Activated T-cell treated with anti-CD3 and anti-CD28 coated beads, Interleukin-2, amount 50 U/mL, for 72 hours (primary cell): ENCODE results near the gene ADAT2. TPM values are rescaled to one million over a fixed set of nuclear protein-coding genes. Genes with fewer than 3 reads are reported as not detected.
"Not testable (repeated sequence)": the region's sequence is repeated elsewhere in the genome, so short reads cannot be mapped to it uniquely, and the experiment has no call there.

Source experiments
- ATAC-seq, 2 donors: fragments of 150-1000 bp; cut with Tn5 transposase; replicated peaks in 1 of 2; 2 replicates each; pipeline ENCODE4 v1.10.0; 2021; ENCODE audit warnings: moderate library complexity in 2 of 2, mild to moderate bottlenecking in 1 of 2
- DNase-seq, 2 donors: peaks; one replicate each; pipeline ENCODE4 v3.0.0; 2021 to 2022; ENCODE audit warnings: mixed read lengths in 1 of 2
- H3K27ac Mint-ChIP-seq: one replicate; pipeline ENCODE4 v1.8.0; 2022; ENCODE audit warnings: mild to moderate bottlenecking, moderate library complexity, mixed read lengths
- H3K27me3 Mint-ChIP-seq: one replicate; pipeline ENCODE4 v1.8.0; 2022; ENCODE audit warnings: low read depth, mixed read lengths
- H3K36me3 Mint-ChIP-seq, 2 donors: one replicate each; pipeline ENCODE4 v1.8.0; 2022; ENCODE audit warnings: mixed read lengths in 2 of 2, mild to moderate bottlenecking in 1 of 2; ENCODE audit not compliant: insufficient read depth in 2 of 2
- H3K4me1 Mint-ChIP-seq: one replicate; pipeline ENCODE4 v1.8.0; 2022; ENCODE audit warnings: low read depth, mixed read lengths
- H3K4me3 Mint-ChIP-seq, 2 donors: one replicate each; pipeline ENCODE4 v1.8.0; 2022; ENCODE audit warnings: mild to moderate bottlenecking in 2 of 2, mixed read lengths in 2 of 2, moderate library complexity in 2 of 2
- H3K9me3 Mint-ChIP-seq, 2 donors: one replicate each; pipeline ENCODE4 v1.8.0; 2022; ENCODE audit warnings: mixed read lengths in 2 of 2
- total RNA-seq, 2 donors: library from RNA; stranded (reverse); gene quantifications; one replicate each; pipeline ENCODE4 v1.2.3, GENCODE V29; 2022

Gene ADAT2
- total RNA-seq, result 10 to 100 TPM; 27.3 to 29.0 TPM

- no peaks in the 10 kb centered on the region for H3K9me3 Mint-ChIP-seq
- H3K4me1 Mint-ChIP-seq, result peaks cover 39% of the 10 kb centered on the region
- no peaks in the 10 kb centered on the region for H3K27me3 Mint-ChIP-seq
These were observed at the start of gene ADAT2, which contains the start of gene PEX3 for GRCh38 chr6:143450453-143451371. Gene ADAT2, minus strand, starts transcription at chr6:143450695. Its CDS starts 37 bp downstream, at chr6:143450658. Gene PEX3, plus strand, starts transcription at chr6:143450805. Its CDS starts 238 bp downstream, at chr6:143451043.

GRCh38 chr6:143498428-143498827 lies 47.9 kb upstream of the ADAT2 start:
- H3K27me3 Mint-ChIP-seq, result no peaks in the 10 kb centered on the region
- peaks cover 0 to 5% of the 10 kb centered on the region in 2 donors for H3K9me3 Mint-ChIP-seq
- H3K4me3 Mint-ChIP-seq, result no peak overlapping the region
- no peak overlapping the region for H3K27ac Mint-ChIP-seq
- peaks cover 2 to 8% of the 10 kb centered on the region in 2 donors for H3K36me3 Mint-ChIP-seq
- H3K4me1 Mint-ChIP-seq, result peaks cover 12% of the 10 kb centered on the region
- no peak for ATAC-seq
- no peak for DNase-seq

More at GRCh38 chr6:143450453-143451371, at the start of gene ADAT2, which contains the start of gene PEX3:
- DNase-seq, result peak; percentile 96
- ATAC-seq, result peak; percentile 98
- Mint-ChIP-seq H3K27ac (peak within 1 kb of the TSS; percentile 96), H3K36me3 (peaks cover 2 to 6% of the 10 kb centered on the region in 2 donors), H3K4me3 (peak within 1 kb of the TSS; percentile 96 to 99)

DNA sequence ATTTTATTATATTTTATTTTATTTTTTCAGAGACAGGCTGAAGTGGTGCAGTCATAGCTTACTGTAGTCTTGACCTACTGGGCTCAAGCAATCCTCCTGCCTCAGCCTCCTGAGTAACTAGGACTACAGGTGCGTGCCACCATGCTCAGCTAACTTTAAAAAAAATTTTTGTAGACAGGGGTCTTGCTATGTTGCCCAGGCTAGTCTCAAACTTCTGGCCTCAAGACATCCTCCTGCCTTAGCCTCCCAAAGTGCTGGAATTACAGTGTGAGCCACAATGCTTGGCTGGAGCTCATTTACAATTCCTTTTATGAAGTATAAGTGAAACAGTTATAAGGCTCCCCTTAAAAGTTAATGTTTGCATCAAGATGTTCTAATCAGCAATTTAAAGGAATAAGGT lies 46.5 kb upstream of the ADAT2 start:
- ATAC-seq (no peak), DNase-seq (no peak)
- no peaks in the 10 kb centered on the region for H3K27me3 Mint-ChIP-seq
- no peak overlapping the region for H3K27ac Mint-ChIP-seq
- H3K4me1 Mint-ChIP-seq, result peaks cover 12% of the 10 kb centered on the region
- H3K36me3 Mint-ChIP-seq, result peaks cover 2 to 8% of the 10 kb centered on the region in 2 donors
- peaks cover 0 to 5% of the 10 kb centered on the region in 2 donors for H3K9me3 Mint-ChIP-seq
- H3K4me3 Mint-ChIP-seq, result no peak overlapping the region

DNA sequence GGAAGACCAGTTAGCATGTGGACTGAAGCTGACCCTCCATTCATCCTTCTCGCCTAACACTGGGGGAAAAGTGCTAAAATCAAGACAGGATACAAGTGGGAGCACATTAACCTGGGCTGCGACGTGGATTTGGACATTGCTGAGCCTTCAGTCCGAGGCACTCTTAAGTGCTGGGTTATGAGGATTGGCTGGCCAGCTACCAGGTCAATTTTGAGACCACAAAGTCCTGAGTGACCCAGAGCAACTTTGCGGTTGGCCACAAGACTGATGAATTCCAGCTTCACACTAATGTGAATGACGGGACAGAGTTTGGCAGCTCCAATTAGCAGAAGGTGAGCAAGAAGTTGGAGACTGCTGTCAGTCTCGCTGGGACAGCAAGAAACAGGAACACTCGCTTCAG lies 40.3 kb upstream of the ADAT2 start:
- H3K27ac Mint-ChIP-seq, result no peak overlapping the region
- no peak for DNase-seq
- H3K36me3 Mint-ChIP-seq, result peaks cover 0 to 1% of the 10 kb centered on the region in 2 donors
- no peaks in the 10 kb centered on the region for H3K27me3 Mint-ChIP-seq
- H3K4me1 Mint-ChIP-seq, result no peaks in the 10 kb centered on the region
- H3K9me3 Mint-ChIP-seq, result no peaks in the 10 kb centered on the region
- no peak for ATAC-seq
- H3K4me3 Mint-ChIP-seq, result no peak overlapping the region

DNA sequence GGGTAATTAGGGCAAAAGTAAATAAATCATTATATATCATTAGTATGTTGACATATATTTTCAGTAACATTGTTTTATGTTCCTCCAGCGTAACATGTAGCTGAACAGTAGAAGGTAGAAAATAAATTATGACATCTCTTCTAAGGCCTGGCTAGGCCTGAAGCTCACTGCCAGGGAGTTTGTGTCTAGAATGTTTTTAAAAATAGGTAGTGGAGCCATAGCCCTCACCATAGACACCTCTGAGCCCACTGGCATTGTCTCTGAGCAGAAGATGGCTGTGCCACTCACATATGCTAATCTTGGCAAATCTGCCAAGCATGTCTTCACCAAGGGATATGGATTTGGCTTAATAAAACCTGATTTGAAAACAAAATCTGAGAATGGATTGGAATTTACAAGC lies 39.7 kb upstream of the ADAT2 start:
- Mint-ChIP-seq H3K4me1 (no peaks in the 10 kb centered on the region), H3K4me3 (no peak overlapping the region), H3K36me3 (peaks cover 0 to 1% of the 10 kb centered on the region in 2 donors), H3K9me3 (no peaks in the 10 kb centered on the region), H3K27me3 (no peaks in the 10 kb centered on the region), H3K27ac (no peak overlapping the region)
- DNase-seq, result no peak
- ATAC-seq, result no peak

DNA sequence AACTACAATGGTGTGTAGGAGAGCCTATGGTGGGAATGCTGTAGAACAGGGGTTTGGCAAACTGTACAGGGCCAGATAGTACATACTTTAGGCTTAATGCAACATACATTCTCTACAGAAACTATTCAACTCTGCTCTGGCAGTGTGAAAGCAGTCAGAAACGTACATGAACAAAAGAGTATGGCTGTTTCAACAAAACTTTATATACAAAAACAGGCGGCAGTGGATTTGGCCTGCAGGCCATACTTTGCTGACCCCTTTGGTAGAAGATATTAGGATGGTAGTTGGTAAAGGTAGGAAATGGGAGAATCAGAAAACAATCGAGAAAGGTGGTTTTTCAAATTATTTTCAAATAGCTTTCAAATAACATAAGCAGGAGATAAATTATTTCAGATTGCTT lies 36.3 kb upstream of the ADAT2 start:
- Mint-ChIP-seq H3K4me1 (no peaks in the 10 kb centered on the region), H3K36me3 (no peaks in the 10 kb centered on the region), H3K27me3 (no peaks in the 10 kb centered on the region), H3K27ac (no peak overlapping the region), H3K9me3 (no peaks in the 10 kb centered on the region), H3K4me3 (no peak overlapping the region)
- no peak for ATAC-seq
- no peak for DNase-seq

GRCh38 chr6:143485967-143486366 lies 35.5 kb upstream of the ADAT2 start:
- no peaks in the 10 kb centered on the region for H3K4me1 Mint-ChIP-seq
- DNase-seq (no peak), ATAC-seq (no peak)
- no peaks in the 10 kb centered on the region for H3K9me3 Mint-ChIP-seq
- no peaks in the 10 kb centered on the region for H3K36me3 Mint-ChIP-seq
- H3K4me3 Mint-ChIP-seq, result no peak overlapping the region
- no peak overlapping the region for H3K27ac Mint-ChIP-seq
- no peaks in the 10 kb centered on the region for H3K27me3 Mint-ChIP-seq

GRCh38 chr6:143482593-143482992 lies 32.1 kb upstream of the ADAT2 start:
- no peaks in the 10 kb centered on the region for H3K27me3 Mint-ChIP-seq
- no peaks in the 10 kb centered on the region for H3K4me1 Mint-ChIP-seq
- H3K9me3 Mint-ChIP-seq, result no peaks in the 10 kb centered on the region
- H3K27ac Mint-ChIP-seq, result no peak overlapping the region
- H3K4me3 Mint-ChIP-seq, result no peak overlapping the region
- DNase-seq, result no peak
- no peaks in the 10 kb centered on the region for H3K36me3 Mint-ChIP-seq
- ATAC-seq, result no peak

DNA sequence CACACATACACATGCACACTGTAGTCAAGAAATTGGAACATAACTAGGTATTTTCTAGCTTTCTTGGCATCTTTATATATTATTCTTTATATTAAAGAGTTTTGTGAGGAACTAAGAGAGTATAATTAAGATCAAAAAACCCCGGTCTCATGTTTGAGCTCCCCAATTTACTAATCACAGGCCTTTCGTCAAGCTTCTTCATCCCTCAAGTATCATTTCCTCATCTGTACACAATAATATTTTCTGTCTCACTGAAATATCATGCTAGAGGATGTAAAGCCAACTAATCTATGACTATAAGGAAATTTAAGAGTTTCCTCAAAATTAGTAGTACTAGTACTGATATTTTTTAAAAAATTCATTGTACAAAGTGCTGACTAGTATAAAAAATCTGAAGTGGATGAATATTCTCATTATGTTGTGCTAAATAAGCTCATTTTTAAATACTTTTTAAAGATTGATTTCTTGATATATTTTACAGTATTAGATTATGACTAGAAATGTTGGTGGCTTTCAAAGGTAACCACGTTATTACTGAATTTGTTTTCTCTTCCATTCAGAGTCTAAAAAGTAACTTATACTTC lies 28.1 kb upstream of the ADAT2 start:
- no peaks in the 10 kb centered on the region for H3K4me1 Mint-ChIP-seq
- ATAC-seq (no peak), DNase-seq (no peak)
- no peak overlapping the region for H3K27ac Mint-ChIP-seq
- no peaks in the 10 kb centered on the region for H3K9me3 Mint-ChIP-seq
- H3K36me3 Mint-ChIP-seq, result peaks cover 5 to 10% of the 10 kb centered on the region in 2 donors
- H3K27me3 Mint-ChIP-seq, result no peaks in the 10 kb centered on the region
- H3K4me3 Mint-ChIP-seq, result no peak overlapping the region

GRCh38 chr6:143476545-143476944 lies 26.1 kb upstream of the ADAT2 start:
- Mint-ChIP-seq H3K27ac (no peak overlapping the region), H3K36me3 (peaks cover 5 to 21% of the 10 kb centered on the region in 2 donors), H3K9me3 (no peaks in the 10 kb centered on the region), H3K27me3 (no peaks in the 10 kb centered on the region), H3K4me3 (no peak overlapping the region), H3K4me1 (no peaks in the 10 kb centered on the region)
- ATAC-seq (no peak), DNase-seq (no peak)

GRCh38 chr6:143471822-143472221 lies 21.3 kb upstream of the ADAT2 start:
- Mint-ChIP-seq H3K9me3 (no peaks in the 10 kb centered on the region), H3K36me3 (peaks cover 9 to 30% of the 10 kb centered on the region in 2 donors), H3K27me3 (no peaks in the 10 kb centered on the region), H3K4me1 (no peaks in the 10 kb centered on the region), H3K4me3 (no peak overlapping the region), H3K27ac (no peak overlapping the region)
- DNase-seq (no peak), ATAC-seq (no peak)

DNA sequence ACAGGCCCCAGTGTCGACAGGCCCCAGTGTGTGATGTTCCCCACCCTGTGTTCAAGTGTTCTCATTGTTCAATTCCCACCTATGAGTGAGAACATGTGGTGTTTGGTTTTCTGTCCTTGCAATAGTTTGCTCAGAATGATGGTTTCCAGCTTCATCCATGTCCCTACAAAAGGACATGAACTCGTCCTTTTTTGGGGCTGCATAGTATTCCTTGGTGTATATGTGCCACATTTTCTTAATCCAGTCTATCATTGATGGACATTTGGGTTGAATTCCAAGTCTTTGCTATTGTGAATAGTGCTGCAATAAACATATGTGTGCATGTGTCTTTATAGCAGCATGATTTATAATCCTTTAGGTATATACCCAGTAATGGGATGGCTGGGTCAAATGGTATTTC lies 18.3 kb upstream of the ADAT2 start:
- not testable (repeated sequence) for H3K9me3 Mint-ChIP-seq, ATAC-seq, H3K27me3 Mint-ChIP-seq, H3K4me1 Mint-ChIP-seq, H3K27ac Mint-ChIP-seq, DNase-seq, H3K4me3 Mint-ChIP-seq
- H3K36me3 Mint-ChIP-seq, result peaks cover 4 to 20% of the 10 kb centered on the region in 2 donors

- H3K36me3 Mint-ChIP-seq, result peaks cover 4 to 15% of the 10 kb centered on the region in 2 donors
- no peak overlapping the region for H3K27ac Mint-ChIP-seq
- DNase-seq, result no peak
- no peak for ATAC-seq
- H3K27me3 Mint-ChIP-seq, result no peaks in the 10 kb centered on the region
- H3K4me1 Mint-ChIP-seq, result no peaks in the 10 kb centered on the region
- H3K4me3 Mint-ChIP-seq, result no peak overlapping the region
- no peaks in the 10 kb centered on the region for H3K9me3 Mint-ChIP-seq
These were observed 17.5 kb upstream of the ADAT2 start for GRCh38 chr6:143468026-143468425.
